HEK293T (cell line): ENCODE measurements around the gene ZBTB47.

Experiments used
- CTCF ChIA-PET: fragments of 350-600 bp; formaldehyde crosslinking; extraction: SDS; loops from one replicate; lab custom pipeline; 2021; ENCODE audit warnings: antibody characterized with exemption, inconsistent platforms; lab: Yijun Ruan, JAX
- POLR2A ChIA-PET: fragments of 350-600 bp; formaldehyde crosslinking; extraction: SDS; loops from one replicate; lab custom pipeline; 2020; ENCODE audit warnings: antibody characterized with exemption, inconsistent platforms; lab: Yijun Ruan, JAX
- DNase-seq: peaks from one replicate; pipeline ENCODE4 v3.0.0; 2012; ENCODE audit warnings: mixed read lengths; ENCODE audit errors: extremely low spot score
- ARNT ChIP-seq: fragments of 450-650 bp; IDR thresholded peaks from 2 replicates; pipeline ENCODE4 v1.6.1; 2017; ENCODE audit warnings: mild to moderate bottlenecking
- BHLHE40 ChIP-seq: fragments of 450-650 bp; IDR thresholded peaks from 2 replicates; pipeline ENCODE4 v1.6.1; 2016; ENCODE audit warnings: mild to moderate bottlenecking, moderate library complexity, borderline replicate concordance
- CTBP1 ChIP-seq: fragments of 450-650 bp; IDR thresholded peaks from 2 replicates; pipeline ENCODE4 v1.6.1; 2016; ENCODE audit warnings: borderline replicate concordance
- ELF4 ChIP-seq: fragments of 450-650 bp; IDR thresholded peaks from 2 replicates; pipeline ENCODE4 v1.6.1; 2017; ENCODE audit warnings: antibody characterized with exemption
- FOXA1 ChIP-seq: fragments of 450-650 bp; IDR thresholded peaks from 2 replicates; pipeline ENCODE4 v1.6.1; 2016; ENCODE audit warnings: mild to moderate bottlenecking
- FOXK2 ChIP-seq: fragments of 450-650 bp; IDR thresholded peaks from 2 replicates; pipeline ENCODE4 v1.6.1; 2016; ENCODE audit warnings: mild to moderate bottlenecking
- FOXM1 ChIP-seq: fragments of 450-650 bp; IDR thresholded peaks from 2 replicates; pipeline ENCODE4 v1.6.1; 2017; ENCODE audit warnings: mild to moderate bottlenecking, borderline replicate concordance
- HDGF ChIP-seq: fragments of 450-650 bp; IDR thresholded peaks from 2 replicates; pipeline ENCODE4 v1.6.1; 2017; ENCODE audit warnings: antibody characterized with exemption, borderline replicate concordance
- L3MBTL2 ChIP-seq: fragments of 450-650 bp; conservative IDR thresholded peaks from 2 replicates; pipeline ENCODE4 v1.6.1; 2016; ENCODE audit warnings: mild to moderate bottlenecking
- LEF1 ChIP-seq: fragments of 450-650 bp; IDR thresholded peaks from 2 replicates; pipeline ENCODE4 v1.6.1; 2017; ENCODE audit warnings: mild to moderate bottlenecking, borderline replicate concordance
- NFRKB ChIP-seq: fragments of 450-650 bp; IDR thresholded peaks from 2 replicates; pipeline ENCODE4 v1.6.1; 2016; ENCODE audit warnings: mild to moderate bottlenecking, moderate library complexity
- SP1 ChIP-seq: fragments of 450-650 bp; IDR thresholded peaks from 2 replicates; pipeline ENCODE4 v1.6.1; 2017
- SUZ12 ChIP-seq: fragments of 450-650 bp; IDR thresholded peaks from 2 replicates; pipeline ENCODE4 v1.6.1; 2016; ENCODE audit warnings: mild to moderate bottlenecking
- TARDBP ChIP-seq: fragments of 450-650 bp; IDR thresholded peaks from 2 replicates; pipeline ENCODE4 v1.6.1; 2016
- ZNF384 ChIP-seq: fragments of 450-650 bp; IDR thresholded peaks from 2 replicates; pipeline ENCODE4 v1.6.1; 2016
- TF ChIP-seq, protein P1 (sequence below): fragments of 450-650 bp; IDR thresholded peaks from 2 replicates; pipeline ENCODE4 v1.6.1; 2016

ZBTB47 gene

DNA sequence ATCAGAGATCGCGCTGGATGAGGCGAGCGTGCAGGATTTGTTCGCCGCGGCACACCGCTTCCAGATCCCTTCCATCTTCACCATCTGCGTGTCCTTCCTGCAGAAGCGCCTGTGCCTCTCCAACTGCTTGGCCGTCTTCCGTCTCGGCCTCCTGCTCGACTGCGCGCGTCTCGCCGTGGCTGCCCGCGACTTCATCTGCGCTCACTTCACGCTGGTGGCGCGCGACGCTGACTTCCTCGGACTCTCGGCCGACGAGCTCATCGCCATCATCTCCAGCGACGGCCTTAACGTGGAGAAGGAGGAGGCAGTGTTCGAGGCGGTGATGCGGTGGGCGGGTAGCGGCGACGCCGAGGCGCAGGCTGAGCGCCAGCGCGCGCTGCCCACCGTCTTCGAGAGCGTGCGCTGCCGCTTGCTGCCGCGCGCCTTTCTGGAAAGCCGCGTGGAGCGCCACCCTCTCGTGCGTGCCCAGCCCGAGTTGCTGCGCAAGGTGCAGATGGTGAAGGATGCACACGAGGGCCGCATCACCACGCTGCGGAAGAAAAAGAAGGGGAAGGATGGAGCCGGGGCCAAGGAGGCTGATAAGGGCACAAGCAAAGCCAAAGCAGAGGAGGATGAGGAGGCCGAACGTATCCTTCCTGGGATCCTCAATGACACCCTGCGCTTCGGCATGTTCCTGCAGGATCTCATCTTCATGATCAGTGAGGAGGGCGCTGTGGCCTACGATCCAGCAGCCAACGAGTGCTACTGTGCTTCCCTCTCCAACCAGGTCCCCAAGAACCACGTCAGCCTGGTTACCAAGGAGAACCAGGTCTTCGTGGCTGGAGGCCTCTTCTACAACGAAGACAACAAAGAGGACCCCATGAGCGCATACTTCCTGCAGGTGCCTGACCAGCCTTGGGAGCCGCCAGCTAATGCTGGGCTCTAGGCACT, 32.7 kb downstream of the ZBTB47 start:
- POLR2A ChIA-PET = no interaction called here
- CTCF ChIA-PET = no interaction called here
- TF ChIP-seq FOXM1 (no peak), ZNF384 (no peak), SUZ12 (no peak), NFRKB (no peak), FOXK2 (no peak), HDGF (no peak), CTBP1 (no peak), LEF1 (no peak), FOXA1 (no peak), SP1 (no peak), ELF4 (no peak), BHLHE40 (no peak), ARNT (no peak), L3MBTL2 (no peak), TARDBP (no peak)
- TF ChIP-seq, protein P1, sequence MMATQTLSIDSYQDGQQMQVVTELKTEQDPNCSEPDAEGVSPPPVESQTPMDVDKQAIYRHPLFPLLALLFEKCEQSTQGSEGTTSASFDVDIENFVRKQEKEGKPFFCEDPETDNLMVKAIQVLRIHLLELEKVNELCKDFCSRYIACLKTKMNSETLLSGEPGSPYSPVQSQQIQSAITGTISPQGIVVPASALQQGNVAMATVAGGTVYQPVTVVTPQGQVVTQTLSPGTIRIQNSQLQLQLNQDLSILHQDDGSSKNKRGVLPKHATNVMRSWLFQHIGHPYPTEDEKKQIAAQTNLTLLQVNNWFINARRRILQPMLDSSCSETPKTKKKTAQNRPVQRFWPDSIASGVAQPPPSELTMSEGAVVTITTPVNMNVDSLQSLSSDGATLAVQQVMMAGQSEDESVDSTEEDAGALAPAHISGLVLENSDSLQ = no peak
- no peak for DNase-seq

- no peak for DNase-seq
- CTCF ChIA-PET = no interaction called here
- no peak for TF ChIP-seq FOXM1
- no peak for TF ChIP-seq L3MBTL2
- no peak for TF ChIP-seq LEF1
- TF ChIP-seq CTBP1 = no peak
- TF ChIP-seq, protein P1 = no peak
- no peak for TF ChIP-seq FOXA1
- TF ChIP-seq ELF4 = no peak
- POLR2A ChIA-PET = no interaction called here
These were observed 33.5 kb downstream of the ZBTB47 start for GRCh38 chr3:42686832-42687650.

- ChIA-PET CTCF (no interaction called here), POLR2A (no interaction called here)
- TF ChIP-seq SP1 (no peak), ARNT (no peak), NFRKB (no peak), HDGF (no peak), ELF4 (no peak), FOXM1 (no peak), CTBP1 (no peak), FOXK2 (no peak), TARDBP (no peak), LEF1 (no peak), BHLHE40 (no peak), ZNF384 (no peak), SUZ12 (no peak), FOXA1 (no peak)
- TF ChIP-seq, protein P1 = no peak
- DNase-seq = no peak
These were observed 34.5 kb downstream of the ZBTB47 start for GRCh38 chr3:42688016-42688415.

DNA sequence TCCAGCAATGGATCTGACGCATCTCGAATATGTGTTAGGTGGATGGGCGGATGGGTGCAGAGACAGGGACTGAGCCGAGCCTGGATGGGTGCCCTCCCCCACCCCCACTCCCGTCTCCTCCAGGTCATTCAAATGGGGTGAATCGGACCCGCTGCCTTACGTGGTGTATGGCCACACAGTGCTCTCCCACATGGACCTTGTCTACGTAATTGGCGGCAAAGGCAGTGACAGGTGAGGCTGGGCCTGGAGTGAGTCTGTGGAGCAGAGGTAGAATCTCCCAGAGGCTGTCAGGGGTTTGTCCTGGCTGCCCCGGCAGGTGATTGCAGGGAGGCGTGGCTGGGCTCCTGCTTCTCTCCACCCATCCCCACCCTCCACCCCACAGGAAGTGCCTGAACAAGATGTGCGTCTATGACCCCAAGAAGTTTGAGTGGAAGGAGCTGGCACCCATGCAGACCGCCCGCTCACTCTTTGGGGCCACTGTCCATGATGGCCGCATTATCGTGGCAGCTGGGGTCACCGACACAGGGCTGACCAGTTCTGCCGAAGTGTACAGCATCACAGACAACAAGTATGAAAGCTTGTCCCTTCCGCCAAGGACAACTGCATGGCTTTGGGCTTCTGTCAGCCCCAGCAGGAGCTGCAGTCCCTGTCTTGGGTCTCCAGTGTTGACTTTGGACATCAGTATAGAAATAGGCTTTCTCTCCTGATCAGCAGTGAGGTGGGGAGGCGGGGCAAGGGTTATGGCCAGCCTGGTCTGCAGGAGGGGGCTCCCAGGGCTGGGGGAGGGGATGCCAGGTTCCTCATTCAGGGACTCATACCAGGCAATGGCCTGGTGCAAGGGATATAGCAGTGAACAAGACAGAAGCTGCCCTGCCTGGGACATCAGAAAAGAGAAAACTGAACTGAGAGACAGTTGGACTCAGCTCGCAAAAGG, 35.3 kb downstream of the ZBTB47 start:
- ChIA-PET CTCF (no interaction called here), POLR2A (no interaction called here)
- no peak for TF ChIP-seq FOXA1
- TF ChIP-seq LEF1 = no peak
- no peak for TF ChIP-seq SUZ12
- TF ChIP-seq TARDBP = no peak
- no peak for TF ChIP-seq ARNT
- no peak for TF ChIP-seq FOXM1
- no peak for TF ChIP-seq CTBP1
- TF ChIP-seq HDGF = no peak
- no peak for TF ChIP-seq SP1
- no peak for TF ChIP-seq ELF4
- TF ChIP-seq ZNF384 = no peak

GRCh38 chr3:42689421-42690014, 36.0 kb downstream of the ZBTB47 start:
- no peak for TF ChIP-seq ARNT
- TF ChIP-seq LEF1 = no peak
- no peak for TF ChIP-seq BHLHE40
- POLR2A ChIA-PET = no interaction called here
- CTCF ChIA-PET = no interaction called here
- DNase-seq = no peak

More for the DNA sequence above, 35.3 kb downstream of the ZBTB47 start:
- no peak for DNase-seq
